ENCODE data around the gene DNAJC5.

Gene DNAJC5

DNA sequence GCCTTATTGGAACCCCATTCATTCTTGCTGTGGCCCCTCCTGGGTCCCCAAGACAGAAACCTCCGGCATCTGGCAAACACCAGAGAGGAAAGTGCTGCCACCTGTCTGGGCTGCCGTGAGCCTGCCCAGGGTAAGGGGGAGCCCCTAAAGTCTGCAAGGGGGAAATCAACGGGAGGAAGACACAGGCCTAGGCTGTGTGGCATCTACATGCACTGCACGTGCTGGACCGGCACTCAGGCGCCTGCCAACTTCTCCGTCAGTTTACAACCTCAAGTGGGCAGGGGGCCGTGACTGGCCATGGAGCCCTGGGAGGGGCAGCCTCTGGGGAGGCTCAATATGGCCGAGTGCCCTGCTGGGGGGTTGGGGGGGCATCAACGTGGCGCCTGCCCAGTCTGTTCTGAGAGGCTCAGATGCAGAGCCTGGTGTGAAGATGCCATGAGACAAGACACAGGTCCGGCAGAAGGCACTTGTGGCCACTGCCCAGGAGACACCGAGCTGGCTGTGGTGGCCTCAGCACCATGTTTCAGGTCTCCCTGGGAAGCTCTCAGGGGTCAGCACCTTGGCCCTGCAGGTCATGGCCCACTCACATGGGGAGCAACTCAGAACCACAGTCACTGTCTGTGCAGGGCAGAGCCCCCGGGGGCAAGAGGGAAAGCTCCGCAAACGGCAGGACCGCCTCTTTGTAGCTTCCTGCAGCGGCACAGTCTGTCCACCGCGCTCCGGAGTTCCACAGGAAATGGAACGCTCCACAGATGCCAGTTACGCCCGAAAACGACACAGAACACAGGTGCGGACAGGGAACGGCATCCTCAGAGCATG, 52.9 kb downstream of the DNAJC5 start:
- H3K4me3 ChIP-seq (ENCODE audit: low read depth, low read length) = no peak overlapping the region
- no peak for DNase-seq (ENCODE audit: low read depth)
- TF ChIP-seq, protein P1, sequence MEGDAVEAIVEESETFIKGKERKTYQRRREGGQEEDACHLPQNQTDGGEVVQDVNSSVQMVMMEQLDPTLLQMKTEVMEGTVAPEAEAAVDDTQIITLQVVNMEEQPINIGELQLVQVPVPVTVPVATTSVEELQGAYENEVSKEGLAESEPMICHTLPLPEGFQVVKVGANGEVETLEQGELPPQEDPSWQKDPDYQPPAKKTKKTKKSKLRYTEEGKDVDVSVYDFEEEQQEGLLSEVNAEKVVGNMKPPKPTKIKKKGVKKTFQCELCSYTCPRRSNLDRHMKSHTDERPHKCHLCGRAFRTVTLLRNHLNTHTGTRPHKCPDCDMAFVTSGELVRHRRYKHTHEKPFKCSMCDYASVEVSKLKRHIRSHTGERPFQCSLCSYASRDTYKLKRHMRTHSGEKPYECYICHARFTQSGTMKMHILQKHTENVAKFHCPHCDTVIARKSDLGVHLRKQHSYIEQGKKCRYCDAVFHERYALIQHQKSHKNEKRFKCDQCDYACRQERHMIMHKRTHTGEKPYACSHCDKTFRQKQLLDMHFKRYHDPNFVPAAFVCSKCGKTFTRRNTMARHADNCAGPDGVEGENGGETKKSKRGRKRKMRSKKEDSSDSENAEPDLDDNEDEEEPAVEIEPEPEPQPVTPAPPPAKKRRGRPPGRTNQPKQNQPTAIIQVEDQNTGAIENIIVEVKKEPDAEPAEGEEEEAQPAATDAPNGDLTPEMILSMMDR (conservative IDR thresholded peaks at IDR 0.05; ENCODE audit: low read depth, low read length) = no peak

DNA sequence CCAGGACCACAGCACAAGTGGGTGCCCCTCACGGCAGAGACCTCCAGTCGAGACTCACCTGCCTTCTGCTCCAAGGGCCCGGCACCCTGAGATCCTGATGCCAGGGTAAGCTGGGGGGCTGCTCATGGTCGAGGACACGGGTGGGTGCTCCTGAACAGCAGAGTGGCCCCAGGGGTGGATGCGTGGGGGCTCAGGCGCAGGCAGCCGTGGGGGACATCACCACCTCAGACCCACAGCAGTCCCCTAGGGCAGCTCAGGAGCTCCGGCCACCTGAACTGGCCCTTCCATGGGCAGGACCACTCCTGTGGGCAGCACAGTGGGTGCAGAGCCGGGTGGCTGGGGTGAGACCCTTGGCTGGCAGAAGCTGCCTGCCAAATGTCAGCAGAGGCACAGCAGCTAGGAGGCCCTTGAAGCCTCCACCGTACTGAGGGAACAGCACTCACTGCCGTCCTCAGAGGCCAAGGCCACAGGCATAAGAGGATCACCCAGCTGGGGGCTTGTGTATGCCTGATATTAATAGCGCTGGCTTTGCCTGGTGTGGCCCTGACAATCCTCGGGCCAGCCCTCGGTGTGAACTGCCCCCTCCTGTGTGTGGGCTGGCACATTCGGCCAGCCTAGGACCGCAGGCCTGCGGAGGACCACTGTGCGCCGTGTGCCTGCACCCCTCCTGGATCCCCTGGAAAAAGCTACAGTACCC, 55.9 kb downstream of the DNAJC5 start:
- TF ChIP-seq, protein P1 (conservative IDR thresholded peaks at IDR 0.05; ENCODE audit: low read depth, low read length) = no peak
- H3K4me3 ChIP-seq (ENCODE audit: low read depth, low read length) = no peak overlapping the region
- DNase-seq (ENCODE audit: low read depth) = no peak

DNA sequence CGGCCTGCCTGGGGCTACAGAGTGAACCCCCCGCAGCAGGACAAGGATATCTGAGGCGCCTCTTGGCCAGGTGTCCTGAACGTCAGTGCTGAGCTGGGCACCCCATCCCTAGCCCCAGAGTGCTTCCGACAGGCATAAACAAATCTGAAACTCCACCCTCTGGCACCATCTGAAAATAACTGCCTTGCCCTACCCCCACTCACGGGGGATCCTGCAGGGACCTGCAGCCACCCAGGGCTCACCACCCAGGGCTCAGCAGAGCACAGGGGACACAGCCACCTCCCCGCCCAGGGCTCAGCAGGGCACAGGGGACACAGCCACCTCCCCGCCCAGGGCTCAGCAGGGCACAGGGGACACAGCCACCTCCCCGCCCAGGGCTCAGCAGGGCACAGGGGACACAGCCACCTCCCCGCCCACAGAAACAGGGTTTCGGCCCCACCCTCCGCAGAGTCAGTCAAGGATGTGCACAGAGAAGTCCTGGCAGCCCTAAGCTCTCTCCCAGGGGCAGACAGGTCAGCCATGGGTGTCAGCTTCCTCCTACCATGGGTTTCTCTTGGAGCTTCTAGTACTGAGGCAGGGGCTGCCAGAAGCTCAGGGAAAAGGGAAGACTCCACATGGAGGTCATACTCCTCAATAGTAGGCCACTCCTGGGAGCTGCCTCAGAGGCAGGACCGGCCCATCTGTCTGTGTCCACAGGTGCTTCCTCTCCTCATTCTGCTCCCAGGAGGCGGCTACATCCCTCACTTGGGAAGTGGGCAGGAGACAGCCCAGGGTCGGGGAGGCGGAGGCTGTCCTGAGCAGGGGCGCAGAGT, 56.7 kb downstream of the DNAJC5 start:
- DNase-seq (ENCODE audit: low read depth) = no peak
- no peak overlapping the region for H3K4me3 ChIP-seq (ENCODE audit: low read depth, low read length)
- TF ChIP-seq, protein P1 (conservative IDR thresholded peaks at IDR 0.05; ENCODE audit: low read depth, low read length) = no peak

DNA sequence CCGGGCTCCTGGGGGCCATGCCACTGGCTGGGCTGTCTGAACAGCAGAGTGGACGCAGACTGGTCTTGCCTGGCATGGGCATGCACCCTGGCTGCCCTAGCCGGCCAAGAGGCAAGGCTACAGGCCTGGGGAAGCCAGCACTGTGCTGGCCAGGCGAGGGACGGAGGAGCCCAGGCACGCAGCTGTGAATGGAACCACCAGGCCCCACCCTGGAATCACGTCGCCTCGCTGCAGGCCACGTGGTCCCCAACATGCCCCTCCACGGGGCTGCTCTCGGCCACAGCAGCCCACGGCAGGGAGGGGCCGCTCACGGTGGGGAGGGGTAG, 57.2 kb downstream of the DNAJC5 start:
- no peak for DNase-seq (ENCODE audit: low read depth)
- no peak overlapping the region for H3K4me3 ChIP-seq (ENCODE audit: low read depth, low read length)
- TF ChIP-seq, protein P1 (conservative IDR thresholded peaks at IDR 0.05; ENCODE audit: low read depth, low read length) = no peak

DNA sequence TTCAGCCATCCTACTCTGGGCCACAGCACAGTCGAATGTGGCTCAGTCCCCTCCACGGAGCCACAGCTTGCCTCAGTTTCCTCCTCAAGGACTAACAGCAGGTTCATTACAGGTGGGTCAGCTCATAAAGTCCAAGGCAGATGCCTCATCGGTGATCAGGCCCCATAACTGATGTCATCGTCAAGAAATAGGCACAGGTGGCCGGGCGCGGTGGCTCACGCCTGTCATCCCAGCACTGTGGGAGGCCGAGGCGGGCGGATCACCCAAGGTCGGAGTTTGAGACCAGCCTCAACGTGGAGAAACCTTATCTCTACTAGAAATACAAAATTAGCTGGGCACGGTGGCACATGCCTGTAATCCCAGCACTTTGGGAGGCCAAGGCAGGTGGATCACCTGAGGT, 57.8 kb downstream of the DNAJC5 start:
- H3K4me3 ChIP-seq (ENCODE audit: low read depth, low read length) = no peak overlapping the region
- DNase-seq (ENCODE audit: low read depth) = no peak
- TF ChIP-seq, protein P1 (conservative IDR thresholded peaks at IDR 0.05; ENCODE audit: low read depth, low read length) = no peak

DNA sequence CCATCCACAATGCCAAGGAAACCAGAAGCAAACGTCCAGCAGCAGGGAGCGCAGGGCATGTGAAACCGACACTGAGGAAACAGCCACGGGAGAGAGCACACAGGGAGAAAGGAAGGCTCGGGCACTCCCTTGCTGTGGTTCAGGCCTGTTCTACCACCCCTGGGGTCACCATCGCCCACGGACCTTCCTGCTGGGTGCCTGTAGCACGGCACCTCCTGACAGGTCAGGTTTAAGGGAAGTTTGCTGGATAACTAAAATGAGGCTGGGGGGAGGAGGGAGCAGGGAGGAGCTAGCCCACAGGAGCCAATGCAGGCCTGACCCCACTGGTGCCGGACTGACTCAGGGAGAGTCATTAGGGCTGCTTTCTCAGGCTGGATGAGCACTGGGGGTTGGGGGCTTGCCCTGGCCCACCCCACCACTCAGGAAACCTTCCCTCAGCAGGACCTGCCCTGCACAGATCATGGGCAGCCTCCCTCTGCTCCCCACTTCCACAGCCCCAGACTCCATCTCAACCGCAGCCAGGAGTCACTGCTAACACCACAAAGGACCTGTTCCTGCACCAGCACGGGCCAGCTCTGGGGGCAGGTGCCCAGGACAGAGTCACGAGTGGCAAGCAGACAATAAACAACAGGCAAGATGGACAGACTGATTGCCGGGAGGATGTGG, 59.0 kb downstream of the DNAJC5 start:
- TF ChIP-seq, protein P1 (conservative IDR thresholded peaks at IDR 0.05; ENCODE audit: low read depth, low read length) = no peak
- no peak for DNase-seq (ENCODE audit: low read depth)
- peak overlapping the region; percentile 6 for H3K4me3 ChIP-seq (ENCODE audit: low read depth, low read length)
